OCI-LY3 (cell line): Measurements from ENCODE around the gene FGGY.

ENCODE experiments used
- EZH2phosphoT487 ChIP-seq: fragments of 200-600 bp; shearing (Covaris generic); IDR thresholded peaks from 2 replicates; pipeline ENCODE4 v1.6.1; 2018; ENCODE audit warnings: antibody characterized with exemption, mixed run types, low read depth
- TF ChIP-seq, protein P1 (sequence below): fragments of 200-600, 300-600 bp; sonication (generic); IDR thresholded peaks from 2 replicates; pipeline ENCODE4 v1.5.1; 2014; ENCODE audit warnings: antibody characterized with exemption, low read length, low read depth

DNA sequence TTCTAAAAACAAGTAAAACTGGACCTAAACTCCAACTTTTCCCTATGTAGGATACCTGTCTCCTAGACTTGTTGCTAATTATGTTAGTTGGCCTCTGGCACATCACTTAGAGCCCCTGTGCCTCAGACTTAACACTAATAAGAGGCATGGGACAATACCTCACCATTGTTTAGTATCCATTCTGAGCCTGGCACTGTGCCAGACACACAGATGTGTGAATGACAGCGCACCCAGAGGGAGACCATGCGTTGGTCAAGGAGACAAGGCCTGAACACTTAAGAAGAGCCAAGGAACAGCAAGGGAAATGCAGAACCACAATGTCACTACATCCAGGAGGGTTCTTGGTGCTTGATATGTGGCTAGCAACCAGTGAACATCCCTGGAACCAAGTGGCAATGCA, 189.1 kb downstream of the FGGY start:
- TF ChIP-seq, protein P1, sequence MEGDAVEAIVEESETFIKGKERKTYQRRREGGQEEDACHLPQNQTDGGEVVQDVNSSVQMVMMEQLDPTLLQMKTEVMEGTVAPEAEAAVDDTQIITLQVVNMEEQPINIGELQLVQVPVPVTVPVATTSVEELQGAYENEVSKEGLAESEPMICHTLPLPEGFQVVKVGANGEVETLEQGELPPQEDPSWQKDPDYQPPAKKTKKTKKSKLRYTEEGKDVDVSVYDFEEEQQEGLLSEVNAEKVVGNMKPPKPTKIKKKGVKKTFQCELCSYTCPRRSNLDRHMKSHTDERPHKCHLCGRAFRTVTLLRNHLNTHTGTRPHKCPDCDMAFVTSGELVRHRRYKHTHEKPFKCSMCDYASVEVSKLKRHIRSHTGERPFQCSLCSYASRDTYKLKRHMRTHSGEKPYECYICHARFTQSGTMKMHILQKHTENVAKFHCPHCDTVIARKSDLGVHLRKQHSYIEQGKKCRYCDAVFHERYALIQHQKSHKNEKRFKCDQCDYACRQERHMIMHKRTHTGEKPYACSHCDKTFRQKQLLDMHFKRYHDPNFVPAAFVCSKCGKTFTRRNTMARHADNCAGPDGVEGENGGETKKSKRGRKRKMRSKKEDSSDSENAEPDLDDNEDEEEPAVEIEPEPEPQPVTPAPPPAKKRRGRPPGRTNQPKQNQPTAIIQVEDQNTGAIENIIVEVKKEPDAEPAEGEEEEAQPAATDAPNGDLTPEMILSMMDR = no peak
- no peak for TF ChIP-seq EZH2phosphoT487
